HepG2 (cell line): ENCODE measurements around the gene MMP10. TPM values are rescaled to one million over a fixed set of nuclear protein-coding genes. Genes with fewer than 3 reads are reported as not detected.

Experiments
- ATAC-seq: fragments of 200-7000 bp; cut with Tn5 transposase; 3 replicates; pipeline ENCODE4 v1.9.1; 2020; ENCODE audit warnings: mild to moderate bottlenecking, moderate library complexity
- BruUV-seq: library from RNA; stranded (reverse); fragments of 400-500 nt; replicated peaks from 2 replicates; lab custom pipeline; 2021; lab: Mats Ljungman, UMichigan
- CTCF ChIA-PET: fragments of 300-600 bp; formaldehyde crosslinking; extraction: SDS; loops from one replicate; lab custom pipeline; 2021; ENCODE audit warnings: low total read pairs, inconsistent platforms, low intra/inter-chr PET ratio; lab: Yijun Ruan, JAX
- POLR2A ChIA-PET: fragments of 350-600 bp; sonication (Branson Sonifier 250); formaldehyde crosslinking; loops from one replicate; lab custom pipeline; 2020; ENCODE audit warnings: antibody characterized with exemption, inconsistent platforms; lab: Yijun Ruan, JAX
- DNase-seq: peaks from one replicate; pipeline ENCODE4 v3.0.0-alpha.2; 2015; ENCODE audit warnings: low spot score
- FAIRE-seq: peaks from 3 replicates; lab custom pipeline; 2011; peaks lifted over from hg19 to GRCh38; lab: Jason Lieb, UNC
- H2AFZ ChIP-seq: one replicate; pipeline ENCODE4 v1.6.1; 2011; ENCODE audit warnings: low read length, inconsistent platforms
- H3K27ac ChIP-seq: fragments of 300-600 bp; 3 replicates; pipeline ENCODE4 v1.8.0; 2011; ENCODE audit warnings: mixed run types, mild to moderate bottlenecking, mixed read lengths, low read length, inconsistent platforms; ENCODE audit not compliant: insufficient read depth; ENCODE audit errors: extremely low read length
- H3K27me3 ChIP-seq, 2 experiments: fragments of 200-600 bp in 1 of 2; 2 replicates in 1 of 2; 3 replicates in 1 of 2; pipeline versions ENCODE4 v1.6.0 to v1.8.0; 2011; ENCODE audit warnings: low read length in 2 of 2, mild to moderate bottlenecking in 2 of 2, moderate library complexity in 2 of 2, inconsistent platforms in 1 of 2; ENCODE audit not compliant: insufficient read depth in 2 of 2, control insufficient read depth in 1 of 2
- H3K36me3 ChIP-seq, 2 experiments: fragments of 200-600 bp in 1 of 2; replicated peaks in 1 of 2; 2 replicates in 1 of 2; 3 replicates in 1 of 2; pipeline versions ENCODE4 v1.5.1 to v1.8.0; 2011; ENCODE audit warnings: low read length in 2 of 2, inconsistent platforms in 1 of 2; ENCODE audit not compliant: insufficient read depth in 2 of 2, control insufficient read depth in 1 of 2
- H3K4me1 ChIP-seq: 2 replicates; pipeline ENCODE4 v1.5.1; 2012; ENCODE audit warnings: low read length, inconsistent platforms; ENCODE audit not compliant: insufficient read depth
- H3K4me2 ChIP-seq: 2 replicates; pipeline ENCODE4 v1.6.0; 2011; ENCODE audit warnings: low read depth, low read length, inconsistent platforms
- H3K4me3 ChIP-seq, 3 experiments: fragments of 200-600 bp in 1 of 3; sonication (generic), shearing (Covaris generic) in 1 of 3; replicated peaks in 1 of 3; 2 replicates each; pipeline ENCODE4 v1.5.1; 2011 to 2016; ENCODE audit warnings: low read length in 3 of 3, inconsistent platforms in 2 of 3, low read depth in 2 of 3, mild to moderate bottlenecking in 2 of 3, control low read depth in 1 of 3, mixed read lengths in 1 of 3; ENCODE audit not compliant: insufficient read depth in 1 of 3
- H3K79me2 ChIP-seq: one replicate; pipeline ENCODE4 v1.6.1; 2011; ENCODE audit warnings: low read length, inconsistent platforms; ENCODE audit not compliant: insufficient read depth
- H3K9ac ChIP-seq: 2 replicates; pipeline ENCODE4 v1.6.0; 2011; ENCODE audit warnings: mild to moderate bottlenecking, low read depth, low read length, inconsistent platforms; ENCODE audit not compliant: insufficient read depth
- H3K9me3 ChIP-seq: 2 replicates; pipeline ENCODE4 v1.5.1; 2012; ENCODE audit warnings: mild to moderate bottlenecking, low read length
- H4K20me1 ChIP-seq: 2 replicates; pipeline ENCODE4 v1.6.0; 2011; ENCODE audit warnings: inconsistent platforms, mild to moderate bottlenecking, low read length, moderate library complexity; ENCODE audit not compliant: insufficient read depth
- ATF6 ChIP-seq: sonication (generic); formaldehyde crosslinking; conservative IDR thresholded peaks from 2 replicates; pipeline ENCODE4 v1.4.0; 2020; ENCODE audit warnings: missing genetic modification reagents
- ELF4 ChIP-seq: sonication (generic); formaldehyde crosslinking; IDR thresholded peaks from 2 replicates; pipeline ENCODE4 v1.5.0; 2020; ENCODE audit warnings: missing genetic modification reagents, mild to moderate bottlenecking, moderate library complexity, borderline replicate concordance
- HBP1 ChIP-seq: IDR thresholded peaks from 2 replicates; pipeline ENCODE4 v1.6.1; 2016; ENCODE audit warnings: low read depth, control low read depth
- KLF13 ChIP-seq: sonication (generic); formaldehyde crosslinking; IDR thresholded peaks from 2 replicates; pipeline ENCODE4 v1.4.0; 2020; ENCODE audit warnings: mild to moderate bottlenecking, missing genetic modification reagents
- TRAFD1 ChIP-seq: sonication (generic); formaldehyde crosslinking; IDR thresholded peaks from 2 replicates; pipeline ENCODE4 v1.5.1; 2020; ENCODE audit warnings: missing genetic modification reagents, mild to moderate bottlenecking, borderline replicate concordance
- ZNF629 ChIP-seq: sonication (generic); formaldehyde crosslinking; conservative IDR thresholded peaks from 2 replicates; pipeline ENCODE4 v1.5.0; 2020; ENCODE audit warnings: missing genetic modification reagents
- ZNF646 ChIP-seq: sonication (generic); formaldehyde crosslinking; IDR thresholded peaks from 2 replicates; pipeline ENCODE4 v1.9.0; 2021; ENCODE audit warnings: mild to moderate bottlenecking, missing genetic modification reagents
- ZNF75D ChIP-seq: sonication (generic); formaldehyde crosslinking; IDR thresholded peaks from 2 replicates; pipeline ENCODE4 v1.8.1; 2023; ENCODE audit warnings: missing genetic modification reagents, mild to moderate bottlenecking, borderline replicate concordance
- ZSCAN22 ChIP-seq: sonication (generic); formaldehyde crosslinking; IDR thresholded peaks from 2 replicates; pipeline ENCODE4 v1.4.0; 2020; ENCODE audit warnings: mild to moderate bottlenecking, missing genetic modification reagents
- WGBS: methylation state at CpG from one replicate; pipeline ENCODE4 v1.1.6; 2017; ENCODE audit warnings: low lambda C conversion rate; 5-methylcytosine and 5-hydroxymethylcytosine counted together
- in situ Hi-C: cut with HindIII; loops from 2 replicates; pipeline ENCODE4 v1.10.0; 2017; ENCODE audit warnings: low pct_unique_long_range_greater_than_20kb; ENCODE audit not compliant: extremely low pct_ligation_motif_present
- intact Hi-C: fragments of 100-400 bp; cut with micrococcal nuclease; formaldehyde crosslinking; loops from one replicate; pipeline ENCODE4 v1.10.0; 2022; ENCODE audit not compliant: unreplicated experiment
- polyA plus RNA-seq, 8 experiments: library from polyadenylated mRNA; depleted of rRNA in 3 of 8; stranded (reverse) in 7 of 8; unstranded in 1 of 8; fragments of >200 nt; fragmentation: Illumina TruSeq in 4 of 8; extraction: Trizol in 4 of 8; gene quantifications; 2 replicates each; pipeline versions ENCODE4 v1.2.1 to v1.2.3, GENCODE V29; 2011 to 2016; ENCODE audit warnings: low read depth in 4 of 8, missing spikeins in 1 of 8, mixed read lengths in 1 of 8; ENCODE audit not compliant: insufficient read depth in 1 of 8
- total RNA-seq, 5 experiments: library from RNA; depleted of rRNA; stranded (reverse); fragments of >200 nt; fragmentation: Illumina TruSeq; extraction: Trizol; gene quantifications; 2 replicates each; pipeline ENCODE4 v1.2.3, GENCODE V29; 2016; ENCODE audit warnings: low read depth in 1 of 5

The MMP10 gene
- total and polyA plus RNA-seq, 2 of the 13 experiments (the other 11 are each of a cell fraction or from before 2014, with no cell fraction given) = 0.03 TPM; not detected in 1

GRCh38 chr11:102727890-102728289 is 52.5 kb downstream of the MMP10 start (continued):
- TF ChIP-seq TRAFD1 (CRISPR knock-in tag) (no peak), ZSCAN22 (CRISPR knock-in tag) (no peak), ELF4 (CRISPR knock-in tag) (no peak), ATF6 (CRISPR knock-in tag) (no peak), KLF13 (CRISPR knock-in tag) (no peak), ZNF75D (CRISPR knock-in tag) (no peak), ZNF629 (CRISPR knock-in tag) (no peak)
- TF ChIP-seq, all 625 proteins: peak for 0

- no peaks in the 10 kb centered on the region for H3K4me1 ChIP-seq
- H3K9me3 ChIP-seq = no peaks in the 10 kb centered on the region
- no TSS peak for BruUV-seq
- no peak within 1 kb of the TSS for H3K27ac ChIP-seq
- WGBS = 4% methylated on average over 2 of the region's 2 CpGs
- ChIA-PET CTCF (no interaction called here), POLR2A (no interaction called here)
- no peak within 1 kb of the TSS for H3K9ac ChIP-seq
- no peak for ATAC-seq
- no peak for DNase-seq
- H2AFZ ChIP-seq = no peak within 1 kb of the TSS
- intact Hi-C loops (no loop called here), in situ Hi-C loops (loop anchor here (25.0 kb wide), 1 partner anchor 212 kb away; no protein-coding TSS in a partner anchor)
- H3K27me3 ChIP-seq = no peaks in the 10 kb centered on the region
- H3K36me3 ChIP-seq = no peaks in the 10 kb centered on the region
- H3K4me2 ChIP-seq = no peak within 1 kb of the TSS
- no peaks in the 10 kb centered on the region for H3K79me2 ChIP-seq
- no peaks in the 10 kb centered on the region for H4K20me1 ChIP-seq
- no peak within 1 kb of the TSS for H3K4me3 ChIP-seq
- FAIRE-seq = no peak
- TF ChIP-seq HBP1 (CRISPR knock-in tag) (no peak), ZNF646 (CRISPR knock-in tag) (no peak)
Observed at GRCh38 chr11:102724904-102725500, 55.4 kb downstream of the MMP10 start, which contains the start of gene MMP8. TSS of gene MMP8 (minus strand) at chr11:102724954. CDS start at chr11:102724855, 99 bp downstream.
